Neuron (in vitro differentiated cells): ENCODE data around the gene HMX2.

Experiments
- H2AFZ ChIP-seq: one replicate; pipeline ENCODE4 v1.6.1; 2013; ENCODE audit warnings: low read depth, mild to moderate bottlenecking, inconsistent platforms, low read length, moderate library complexity
- H3K27me3 ChIP-seq: one replicate; pipeline ENCODE4 v1.6.1; 2013; ENCODE audit warnings: low read length; ENCODE audit not compliant: insufficient read depth
- H3K36me3 ChIP-seq: one replicate; pipeline ENCODE4 v1.6.1; 2013; ENCODE audit warnings: low read length; ENCODE audit not compliant: insufficient read depth
- H3K4me1 ChIP-seq: one replicate; pipeline ENCODE4 v1.6.1; 2013; ENCODE audit warnings: low read length; ENCODE audit not compliant: insufficient read depth
- H3K4me3 ChIP-seq: 2 replicates; pipeline ENCODE4 v1.5.1; 2013; ENCODE audit warnings: mild to moderate bottlenecking, low read length, moderate library complexity
- H3K9me3 ChIP-seq: one replicate; pipeline ENCODE4 v1.6.1; 2013; ENCODE audit warnings: low read length

HMX2 gene

GRCh38 chr10:123133541-123134342 is 14.2 kb upstream of the HMX2 start:
- no peak overlapping the region for H2AFZ ChIP-seq
- H3K27me3 ChIP-seq = peaks cover 91% of the 10 kb centered on the region
- peaks cover 5% of the 10 kb centered on the region for H3K4me1 ChIP-seq
- no peaks in the 10 kb centered on the region for H3K9me3 ChIP-seq
- H3K4me3 ChIP-seq = no peak overlapping the region
- no peaks in the 10 kb centered on the region for H3K36me3 ChIP-seq

- Histone ChIP-seq H3K27me3 (peaks cover 95% of the 10 kb centered on the region), H2AFZ (no peak overlapping the region), H3K4me3 (no peak overlapping the region), H3K4me1 (peaks cover 7% of the 10 kb centered on the region), H3K9me3 (no peaks in the 10 kb centered on the region), H3K36me3 (no peaks in the 10 kb centered on the region)
These were observed 13.5 kb upstream of the HMX2 start for GRCh38 chr10:123134343-123134914.

GRCh38 chr10:123134915-123135414 is 13.0 kb upstream of the HMX2 start:
- Histone ChIP-seq H3K36me3 (no peaks in the 10 kb centered on the region), H3K9me3 (no peaks in the 10 kb centered on the region), H3K4me3 (no peak overlapping the region), H2AFZ (peak overlapping the region; percentile 39), H3K27me3 (peaks cover 96% of the 10 kb centered on the region), H3K4me1 (peaks cover 8% of the 10 kb centered on the region)

DNA sequence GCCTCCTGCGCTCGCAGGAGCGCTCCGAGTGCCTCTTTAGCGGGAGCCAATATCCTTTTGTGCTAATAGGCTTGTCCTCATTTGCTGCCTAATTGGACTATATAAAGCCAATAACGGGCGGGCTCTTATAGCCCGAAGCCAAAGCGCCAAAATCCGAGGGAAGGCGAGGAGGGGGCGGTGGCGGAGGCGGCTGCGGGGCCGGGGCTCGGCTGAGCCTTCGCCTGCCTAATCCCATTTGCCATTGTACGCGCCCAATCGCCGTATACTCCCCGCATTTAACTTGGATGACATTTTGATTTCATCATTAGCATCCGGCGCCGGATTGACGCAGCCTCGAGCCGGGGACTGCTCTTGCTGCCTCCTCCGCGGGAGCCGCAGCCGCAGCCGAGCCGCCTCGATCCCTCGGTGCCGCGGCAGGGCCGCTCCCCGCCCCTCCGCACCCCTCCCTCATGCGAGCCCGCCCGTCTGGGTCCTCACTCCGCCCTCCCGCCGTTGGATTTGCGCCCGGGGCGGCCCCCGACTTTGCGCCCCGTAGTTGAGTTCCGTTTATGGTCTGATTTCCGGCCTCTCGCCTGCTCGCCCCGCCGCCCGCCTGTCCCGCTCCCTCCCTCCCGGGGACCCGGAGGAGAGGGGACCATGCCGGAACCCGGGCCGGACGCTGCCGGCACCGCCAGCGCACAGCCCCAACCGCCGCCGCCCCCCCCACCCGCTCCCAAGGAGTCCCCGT is 12.4 kb upstream of the HMX2 start, which contains the start of gene HMX3:
HMX3 (plus strand) TSS at position 556 of the 727 bp plus-strand sequence; CDS start at position 637, 81 bp downstream.
- peaks cover 8% of the 10 kb centered on the region for H3K4me1 ChIP-seq
- peak within 1 kb of the TSS; percentile 39 for H2AFZ ChIP-seq
- no peaks in the 10 kb centered on the region for H3K36me3 ChIP-seq
- peak within 1 kb of the TSS; percentile 20 for H3K4me3 ChIP-seq
- no peaks in the 10 kb centered on the region for H3K9me3 ChIP-seq
- peaks cover 96% of the 10 kb centered on the region for H3K27me3 ChIP-seq

- Histone ChIP-seq H3K9me3 (no peaks in the 10 kb centered on the region), H2AFZ (no peak overlapping the region), H3K36me3 (no peaks in the 10 kb centered on the region), H3K4me1 (peaks cover 8% of the 10 kb centered on the region), H3K27me3 (peaks cover 97% of the 10 kb centered on the region), H3K4me3 (no peak overlapping the region)
These were observed 11.6 kb upstream of the HMX2 start for GRCh38 chr10:123136221-123136805.

- H3K4me1 ChIP-seq = peaks cover 8% of the 10 kb centered on the region
- no peaks in the 10 kb centered on the region for H3K36me3 ChIP-seq
- H3K9me3 ChIP-seq = no peaks in the 10 kb centered on the region
- no peak overlapping the region for H2AFZ ChIP-seq
- H3K4me3 ChIP-seq = no peak overlapping the region
- H3K27me3 ChIP-seq = peaks cover 97% of the 10 kb centered on the region
These were observed 10.9 kb upstream of the HMX2 start for GRCh38 chr10:123136806-123137642.

- Histone ChIP-seq H2AFZ (no peak overlapping the region), H3K4me1 (peaks cover 8% of the 10 kb centered on the region), H3K9me3 (no peaks in the 10 kb centered on the region), H3K36me3 (no peaks in the 10 kb centered on the region), H3K4me3 (no peak overlapping the region), H3K27me3 (peaks cover 98% of the 10 kb centered on the region)
These were observed 8.8 kb upstream of the HMX2 start for GRCh38 chr10:123139165-123139520.

GRCh38 chr10:123139521-123140163 is 8.3 kb upstream of the HMX2 start:
- H2AFZ ChIP-seq = no peak overlapping the region
- H3K36me3 ChIP-seq = no peaks in the 10 kb centered on the region
- H3K9me3 ChIP-seq = no peaks in the 10 kb centered on the region
- H3K4me3 ChIP-seq = no peak overlapping the region
- H3K27me3 ChIP-seq = peaks cover 98% of the 10 kb centered on the region
- peaks cover 8% of the 10 kb centered on the region for H3K4me1 ChIP-seq

GRCh38 chr10:123140164-123140982 is 7.6 kb upstream of the HMX2 start:
- Histone ChIP-seq H3K4me1 (peaks cover 6% of the 10 kb centered on the region), H3K27me3 (peaks cover 98% of the 10 kb centered on the region), H3K36me3 (no peaks in the 10 kb centered on the region), H3K4me3 (no peak overlapping the region), H3K9me3 (no peaks in the 10 kb centered on the region), H2AFZ (no peak overlapping the region)

DNA sequence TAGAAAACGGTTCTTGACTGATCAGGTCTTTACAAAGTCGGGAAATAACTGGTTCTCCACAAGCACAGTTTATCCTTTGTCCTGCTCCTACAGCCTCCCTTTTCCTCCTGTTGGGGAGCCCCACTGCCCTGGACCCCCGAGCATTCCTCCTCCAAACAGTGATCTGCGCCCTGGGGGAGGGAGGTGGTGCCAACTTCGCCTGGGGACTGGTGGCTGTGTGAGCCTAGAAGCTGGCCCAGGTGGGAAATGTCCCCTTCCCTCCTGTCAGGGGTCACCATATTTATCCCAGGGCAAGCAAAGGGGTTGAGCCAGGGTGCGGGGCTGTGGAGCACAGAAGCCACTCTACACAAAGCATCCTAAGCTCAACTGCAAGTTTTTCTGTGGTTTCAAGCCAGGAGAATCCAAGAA is 6.9 kb upstream of the HMX2 start:
- Histone ChIP-seq H3K36me3 (no peaks in the 10 kb centered on the region), H3K4me1 (peaks cover 6% of the 10 kb centered on the region), H3K27me3 (peaks cover 99% of the 10 kb centered on the region), H3K4me3 (no peak overlapping the region), H3K9me3 (no peaks in the 10 kb centered on the region), H2AFZ (no peak overlapping the region)

DNA sequence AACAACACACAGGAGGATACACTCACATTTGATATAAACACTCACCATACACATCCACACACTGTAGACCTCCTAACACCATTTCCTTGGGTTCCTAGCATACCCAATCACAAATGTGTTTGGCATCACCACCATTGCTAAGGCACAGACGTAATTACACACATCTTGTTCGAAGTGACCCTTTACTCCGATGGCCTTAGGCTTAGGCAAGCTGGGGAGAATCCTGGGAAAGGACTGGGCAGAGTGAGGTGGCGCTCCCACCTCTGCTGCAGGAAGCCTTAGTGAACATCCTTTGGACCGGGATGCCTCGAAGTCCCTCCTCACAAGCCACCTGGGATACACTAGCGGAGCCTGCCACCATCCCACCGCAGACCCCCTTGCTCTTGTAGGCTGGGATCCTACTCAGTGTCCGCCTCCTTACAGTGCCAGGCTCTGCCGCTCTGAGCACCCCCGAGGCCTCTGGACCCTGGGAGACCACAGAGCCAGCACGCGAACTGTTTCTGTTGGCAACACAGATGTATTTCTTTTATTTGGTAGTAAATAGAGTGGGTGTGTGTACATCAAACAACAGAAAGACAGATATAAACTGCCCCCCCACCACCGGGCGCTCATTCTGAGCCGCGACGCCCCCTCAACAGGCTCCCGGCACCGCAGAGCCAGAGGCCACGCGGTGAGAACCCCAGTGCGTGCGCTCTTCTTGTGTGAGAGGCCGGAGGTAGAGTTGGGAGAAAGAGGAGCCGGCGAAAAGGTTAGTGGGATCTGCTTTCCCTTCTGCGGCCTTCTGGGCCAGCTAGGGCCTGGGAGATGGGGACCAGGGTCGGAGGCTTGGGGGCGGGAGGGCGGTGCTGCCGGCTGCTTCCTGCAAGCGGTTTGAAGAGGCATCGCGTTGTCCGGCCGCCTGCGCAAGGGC is 5.9 kb upstream of the HMX2 start:
- Histone ChIP-seq H3K36me3 (no peaks in the 10 kb centered on the region), H3K27me3 (peaks cover 98% of the 10 kb centered on the region), H3K4me3 (no peak overlapping the region), H3K9me3 (no peaks in the 10 kb centered on the region), H3K4me1 (peaks cover 8% of the 10 kb centered on the region), H2AFZ (no peak overlapping the region)
